ENCODE data around the gene EMD. TPM values are rescaled to one million over a fixed set of nuclear protein-coding genes. Genes with fewer than 3 reads are reported as not detected.

EMD gene
- total and polyA plus RNA-seq, 12 donors, result 47.8 to 170 (median 59.6) TPM

DNA sequence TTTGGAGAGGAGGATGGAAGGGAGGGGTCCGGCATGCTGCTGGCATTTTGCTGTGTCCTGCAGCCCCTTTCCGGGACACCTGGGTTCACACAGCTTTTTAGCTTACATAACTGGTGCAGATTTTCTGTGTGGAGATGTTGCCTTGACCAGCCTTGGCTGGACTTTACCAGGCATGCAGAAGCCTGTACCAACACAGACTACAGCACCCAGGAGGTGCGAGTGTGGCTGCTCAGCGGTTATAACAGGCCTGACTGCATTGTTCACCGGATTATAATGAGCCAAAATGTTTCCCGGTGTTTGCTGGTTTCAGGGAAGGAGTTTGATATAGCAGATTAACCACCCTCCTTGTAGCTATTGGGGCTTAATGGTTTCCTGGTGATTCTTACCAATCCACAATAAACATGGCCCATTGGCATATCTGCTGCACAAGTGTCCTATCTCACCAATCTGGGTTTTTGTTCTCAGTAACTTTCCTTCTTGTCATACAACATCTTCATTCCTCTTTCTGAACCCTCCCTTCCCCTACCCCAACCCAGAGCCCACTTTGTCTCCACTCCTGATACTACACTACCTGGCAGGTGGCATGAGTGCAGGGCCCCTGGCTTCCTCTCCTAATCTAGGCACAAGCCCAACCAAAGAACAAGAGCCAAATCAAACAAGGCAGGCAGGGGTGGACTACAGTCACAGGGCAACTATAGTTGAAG, 23.0 kb downstream of the EMD start:
- ATAC-seq, result no peak
- peaks cover 0 to 35% (median 12%) of the 10 kb centered on the region in 9 donors for H3K36me3 ChIP-seq
- H3K4me1 ChIP-seq, result peaks cover 0 to 20% (median 12%) of the 10 kb centered on the region in 9 donors
- peaks cover 0 to 10% (median 0%) of the 10 kb centered on the region in 11 donors for H3K9me3 ChIP-seq
- DNase-seq, result no peak
- H3K27me3 ChIP-seq, result no peaks in the 10 kb centered on the region
- WGBS, 2 donors, result 54 to 62% methylated on average over 6 of the region's 6 CpGs
- H3K27ac ChIP-seq, result no peak overlapping the region
- TF ChIP-seq, protein P1, sequence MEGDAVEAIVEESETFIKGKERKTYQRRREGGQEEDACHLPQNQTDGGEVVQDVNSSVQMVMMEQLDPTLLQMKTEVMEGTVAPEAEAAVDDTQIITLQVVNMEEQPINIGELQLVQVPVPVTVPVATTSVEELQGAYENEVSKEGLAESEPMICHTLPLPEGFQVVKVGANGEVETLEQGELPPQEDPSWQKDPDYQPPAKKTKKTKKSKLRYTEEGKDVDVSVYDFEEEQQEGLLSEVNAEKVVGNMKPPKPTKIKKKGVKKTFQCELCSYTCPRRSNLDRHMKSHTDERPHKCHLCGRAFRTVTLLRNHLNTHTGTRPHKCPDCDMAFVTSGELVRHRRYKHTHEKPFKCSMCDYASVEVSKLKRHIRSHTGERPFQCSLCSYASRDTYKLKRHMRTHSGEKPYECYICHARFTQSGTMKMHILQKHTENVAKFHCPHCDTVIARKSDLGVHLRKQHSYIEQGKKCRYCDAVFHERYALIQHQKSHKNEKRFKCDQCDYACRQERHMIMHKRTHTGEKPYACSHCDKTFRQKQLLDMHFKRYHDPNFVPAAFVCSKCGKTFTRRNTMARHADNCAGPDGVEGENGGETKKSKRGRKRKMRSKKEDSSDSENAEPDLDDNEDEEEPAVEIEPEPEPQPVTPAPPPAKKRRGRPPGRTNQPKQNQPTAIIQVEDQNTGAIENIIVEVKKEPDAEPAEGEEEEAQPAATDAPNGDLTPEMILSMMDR (IDR thresholded peaks at IDR 0.05), result no peak
- no peak overlapping the region for H3K4me3 ChIP-seq
- intact Hi-C loops (cut with DNase I), result no loop called here

DNA sequence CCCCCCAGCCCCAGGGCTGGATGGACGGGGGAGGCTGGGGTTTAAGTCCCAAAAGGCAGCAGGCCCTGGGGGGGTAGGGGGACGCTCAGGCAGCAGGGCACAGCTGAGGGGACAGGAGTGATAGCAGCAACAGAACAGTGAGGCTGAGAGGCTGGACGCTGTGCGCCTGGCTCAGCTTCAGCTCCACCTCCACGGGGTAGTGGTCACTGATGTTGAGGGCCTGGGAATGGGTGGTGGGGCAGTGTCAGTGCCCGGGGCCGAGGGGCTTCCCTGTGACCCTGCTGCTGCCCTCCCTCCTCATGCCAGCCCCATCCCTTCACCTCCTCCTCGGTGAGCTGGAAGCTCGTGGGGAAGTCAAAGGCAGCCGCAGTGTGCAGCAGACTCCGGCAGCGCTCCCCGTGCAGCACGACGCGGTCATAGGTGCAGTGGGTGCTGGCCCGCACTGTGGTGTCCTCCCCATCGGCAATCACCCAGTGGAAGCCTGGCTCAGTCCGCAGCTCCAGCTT, 23.6 kb downstream of the EMD start:
- 79 to 84% methylated on average over 15 to 19 of the region's 19 CpGs for WGBS, 2 donors
- H3K4me3 ChIP-seq, result no peak overlapping the region

DNA sequence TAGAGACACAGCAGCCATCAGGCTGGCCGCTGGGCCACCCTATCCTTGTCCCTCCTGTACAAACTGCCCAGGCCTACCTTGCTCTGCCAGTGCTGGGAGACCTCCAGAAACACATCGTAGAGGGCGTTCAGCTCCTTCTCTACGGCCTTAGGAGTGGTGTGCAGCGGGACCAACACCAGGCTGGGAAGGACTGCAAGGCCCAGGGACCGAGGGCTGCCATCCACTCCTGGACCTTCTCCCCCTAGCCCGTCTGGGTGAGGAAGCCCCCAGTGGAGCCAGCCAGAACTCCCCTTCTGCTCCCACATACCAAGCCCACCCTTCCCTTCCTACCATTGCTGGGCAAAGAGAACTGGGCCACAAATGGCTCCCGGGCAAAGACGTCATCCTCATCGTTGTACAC, 24.1 kb downstream of the EMD start:
- DNase-seq (no peak), ATAC-seq (no peak)
- WGBS, 2 donors, result 79 to 90% methylated on average over 8 to 10 of the region's 10 CpGs
- H3K9me3 ChIP-seq, result peaks cover 0 to 5% (median 0%) of the 10 kb centered on the region in 11 donors
- intact Hi-C loops (cut with DNase I), result no loop called here
- TF ChIP-seq, protein P1 (IDR thresholded peaks at IDR 0.05), result no peak
- peaks cover 0 to 20% (median 12%) of the 10 kb centered on the region in 9 donors for H3K4me1 ChIP-seq
- no peaks in the 10 kb centered on the region for H3K27me3 ChIP-seq
- H3K4me3 ChIP-seq, result no peak overlapping the region
- no peak overlapping the region for H3K27ac ChIP-seq
- H3K36me3 ChIP-seq, result peaks cover 0 to 35% (median 12%) of the 10 kb centered on the region in 9 donors

More for the DNA sequence above, 23.6 kb downstream of the EMD start:
- H3K9me3 ChIP-seq, result peaks cover 0 to 10% (median 0%) of the 10 kb centered on the region in 11 donors
- peaks cover 0 to 20% (median 12%) of the 10 kb centered on the region in 9 donors for H3K4me1 ChIP-seq
- H3K27me3 ChIP-seq, result no peaks in the 10 kb centered on the region
- DNase-seq (no peak), ATAC-seq (no peak)
- intact Hi-C loops (cut with DNase I), result no loop called here
- TF ChIP-seq, protein P1 (IDR thresholded peaks at IDR 0.05), result no peak
- peaks cover 0 to 35% (median 12%) of the 10 kb centered on the region in 9 donors for H3K36me3 ChIP-seq
- H3K27ac ChIP-seq, result no peak overlapping the region

DNA sequence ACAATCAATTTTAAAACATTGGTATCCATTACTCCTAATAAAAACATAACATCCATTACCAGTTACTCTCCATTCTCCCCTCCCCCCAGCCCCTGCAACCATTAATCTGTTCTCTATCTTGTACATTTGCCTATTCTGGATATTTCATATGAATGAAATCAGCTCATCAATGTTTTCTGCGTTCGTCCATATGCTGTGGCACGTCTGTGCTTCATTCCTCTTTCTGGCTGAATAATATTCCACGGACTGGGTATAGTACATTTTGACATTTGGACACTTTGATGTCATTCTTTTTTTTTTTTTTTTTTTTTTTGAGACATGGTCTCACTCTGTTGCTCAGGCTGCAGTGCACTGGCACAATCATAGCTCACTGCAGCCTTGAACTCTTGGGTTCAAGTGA, 24.8 kb downstream of the EMD start:
- no peaks in the 10 kb centered on the region for H3K27me3 ChIP-seq
- WGBS, 2 donors, result 90 to 95% methylated on average over 4 of the region's 4 CpGs
- TF ChIP-seq, protein P1 (IDR thresholded peaks at IDR 0.05), result no peak
- ATAC-seq (no peak), DNase-seq (no peak)
- no peaks in the 10 kb centered on the region for H3K9me3 ChIP-seq
- peaks cover 0 to 35% (median 12%) of the 10 kb centered on the region in 9 donors for H3K36me3 ChIP-seq
- peaks cover 0 to 20% (median 12%) of the 10 kb centered on the region in 9 donors for H3K4me1 ChIP-seq
- no peak overlapping the region for H3K4me3 ChIP-seq
- intact Hi-C loops (cut with DNase I), result no loop called here
- no peak overlapping the region for H3K27ac ChIP-seq
